Activated CD4-positive, CD25-positive, alpha-beta regulatory T cell treated with anti-CD3 and anti-CD28 coated beads, Interleukin-2, amount 50 U/mL, for 24 hours (primary cell): ENCODE results near the gene NT5C1A.

ENCODE experiments used
- ATAC-seq, 2 donors: fragments of 150-1000 bp; cut with Tn5 transposase; one replicate each; pipeline ENCODE4 v1.10.0; 2021; ENCODE audit warnings: mild to moderate bottlenecking in 1 of 2, moderate library complexity in 1 of 2

NT5C1A gene

GRCh38 chr1:39689214-39689613 lies 17.3 kb upstream of the NT5C1A start:
- ATAC-seq: no peak

GRCh38 chr1:39688706-39689105 lies 16.8 kb upstream of the NT5C1A start:
- no peak for ATAC-seq

- no peak for ATAC-seq
Observed at GRCh38 chr1:39687243-39687642, 15.3 kb upstream of the NT5C1A start.

- ATAC-seq: no peak
Observed at GRCh38 chr1:39685071-39685470, 13.2 kb upstream of the NT5C1A start.

GRCh38 chr1:39684313-39684664 lies 12.4 kb upstream of the NT5C1A start:
- ATAC-seq: no peak

- peak; percentile 44 to 45 for ATAC-seq
Observed at GRCh38 chr1:39683591-39684312, 11.8 kb upstream of the NT5C1A start.

GRCh38 chr1:39681999-39682398 lies 10.1 kb upstream of the NT5C1A start:
- no peak for ATAC-seq

GRCh38 chr1:39681294-39681693 lies 9.4 kb upstream of the NT5C1A start:
- ATAC-seq: no peak

GRCh38 chr1:39680751-39681150 lies 8.8 kb upstream of the NT5C1A start:
- ATAC-seq: no peak

GRCh38 chr1:39679821-39680220 lies 7.9 kb upstream of the NT5C1A start:
- peak in 1 of 2 donors; percentile 39 for ATAC-seq

- ATAC-seq: no peak
Observed at GRCh38 chr1:39678889-39679288, 7.0 kb upstream of the NT5C1A start.

GRCh38 chr1:39677645-39678044 lies 5.7 kb upstream of the NT5C1A start:
- ATAC-seq: no peak

- ATAC-seq: no peak
Observed at GRCh38 chr1:39676948-39677548, 5.1 kb upstream of the NT5C1A start.

GRCh38 chr1:39675220-39675619 lies 3.3 kb upstream of the NT5C1A start:
- ATAC-seq: no peak

GRCh38 chr1:39673215-39673614 lies 1.3 kb upstream of the NT5C1A start:
- ATAC-seq: no peak

- ATAC-seq: no peak
Observed at GRCh38 chr1:39672551-39672947, 642 bp upstream of the NT5C1A start.

- no peak for ATAC-seq
Observed at GRCh38 chr1:39671433-39671792, 494 bp downstream of the NT5C1A start.

GRCh38 chr1:39670689-39671088 lies 1.2 kb downstream of the NT5C1A start:
- no peak for ATAC-seq

GRCh38 chr1:39668894-39669293 lies 3.0 kb downstream of the NT5C1A start:
- no peak for ATAC-seq

- no peak for ATAC-seq
Observed at GRCh38 chr1:39668111-39668510, 3.8 kb downstream of the NT5C1A start.

GRCh38 chr1:39666772-39667171 lies 5.1 kb downstream of the NT5C1A start:
- peak; percentile 96 to 97 for ATAC-seq

GRCh38 chr1:39663559-39663958 lies 8.3 kb downstream of the NT5C1A start:
- no peak for ATAC-seq

GRCh38 chr1:39662861-39663260 lies 9.0 kb downstream of the NT5C1A start:
- no peak for ATAC-seq

GRCh38 chr1:39659538-39659937 lies 12.4 kb downstream of the NT5C1A start:
- no peak for ATAC-seq

- ATAC-seq: no peak
Observed at GRCh38 chr1:39659110-39659509, 12.8 kb downstream of the NT5C1A start.
